ENCODE data around the gene CACNB4. TPM values are rescaled to one million over a fixed set of nuclear protein-coding genes. Genes with fewer than 3 reads are reported as not detected.

CACNB4 gene
- total and polyA plus RNA-seq, 10 donors: 0.14 to 5.1 (median 1.6) TPM

- TF ChIP-seq CTCF (IDR thresholded peaks at IDR 0.05 in 8 of 11, conservative IDR thresholded peaks at IDR 0.05 in 3 of 11): no peak
- WGBS, 5 donors: 61 to 82% (median 71%) methylated on average over 3 of the region's 3 CpGs
- H3K4me3 ChIP-seq: no peak overlapping the region
- peaks cover 0 to 12% (median 9%) of the 10 kb centered on the region in 8 donors for H3K9me3 ChIP-seq
- intact Hi-C loops (cut with DNase I; ENCODE audit: low total_unique reads): no loop called here
- peaks cover 0 to 5% (median 0%) of the 10 kb centered on the region in 6 donors for H3K4me1 ChIP-seq
- H3K36me3 ChIP-seq: no peaks in the 10 kb centered on the region
- H3K27ac ChIP-seq: no peak overlapping the region
- DNase-seq: no peak
- H3K27me3 ChIP-seq (replicated peaks in 1 of 7): no peaks in the 10 kb centered on the region
Observed at GRCh38 chr2:152063325-152063924, 35.4 kb downstream of the CACNB4 start.

GRCh38 chr2:152062125-152063091, 36.4 kb downstream of the CACNB4 start:
- Histone ChIP-seq H3K27ac (no peak overlapping the region), H3K9me3 (peaks cover 0 to 14% (median 12%) of the 10 kb centered on the region in 8 donors), H3K4me1 (peaks cover 0 to 5% (median 0%) of the 10 kb centered on the region in 6 donors), H3K36me3 (no peaks in the 10 kb centered on the region), H3K4me3 (no peak overlapping the region), H3K27me3 (replicated peaks in 1 of 7) (no peaks in the 10 kb centered on the region)
- WGBS, 5 donors: 34 to 71% (median 53%) methylated on average over 7 of the region's 7 CpGs
- TF ChIP-seq POLR2AphosphoS5 (IDR thresholded peaks at IDR 0.05): no peak
- intact Hi-C loops (cut with DNase I; ENCODE audit: low total_unique reads): no loop called here
- DNase-seq: no peak

GRCh38 chr2:152061383-152061782, 37.5 kb downstream of the CACNB4 start:
- WGBS, 5 donors: 82 to 96% (median 85%) methylated on average over 1 of the region's 1 CpG
- H3K9me3 ChIP-seq: peaks cover 0 to 14% (median 12%) of the 10 kb centered on the region in 8 donors
- no peak overlapping the region for H3K27ac ChIP-seq
- no peaks in the 10 kb centered on the region for H3K36me3 ChIP-seq
- H3K27me3 ChIP-seq (replicated peaks in 1 of 7): no peaks in the 10 kb centered on the region
- H3K4me1 ChIP-seq: peaks cover 0 to 5% (median 0%) of the 10 kb centered on the region in 6 donors
- no peak for TF ChIP-seq CTCF (IDR thresholded peaks at IDR 0.05 in 8 of 11, conservative IDR thresholded peaks at IDR 0.05 in 3 of 11)
- no peak for TF ChIP-seq POLR2AphosphoS5 (IDR thresholded peaks at IDR 0.05)
- no peak for TF ChIP-seq POLR2A (IDR thresholded peaks at IDR 0.05)
- no peak overlapping the region for H3K4me3 ChIP-seq
- intact Hi-C loops (cut with DNase I; ENCODE audit: low total_unique reads): no loop called here
- no peak for DNase-seq

GRCh38 chr2:152058655-152059054, 40.2 kb downstream of the CACNB4 start:
- H3K36me3 ChIP-seq: no peaks in the 10 kb centered on the region
- no peak overlapping the region for H3K27ac ChIP-seq
- peaks cover 0 to 5% (median 0%) of the 10 kb centered on the region in 6 donors for H3K4me1 ChIP-seq
- intact Hi-C loops (cut with DNase I; ENCODE audit: low total_unique reads): no loop called here
- no peaks in the 10 kb centered on the region for H3K27me3 ChIP-seq (replicated peaks in 1 of 7)
- 52 to 94% (median 88%) methylated on average over 1 of the region's 1 CpG for WGBS, 5 donors
- peaks cover 0 to 14% (median 12%) of the 10 kb centered on the region in 8 donors for H3K9me3 ChIP-seq
- TF ChIP-seq POLR2AphosphoS5 (IDR thresholded peaks at IDR 0.05) (no peak), CTCF (IDR thresholded peaks at IDR 0.05 in 8 of 11, conservative IDR thresholded peaks at IDR 0.05 in 3 of 11) (no peak), POLR2A (IDR thresholded peaks at IDR 0.05) (no peak)
- no peak for DNase-seq
- H3K4me3 ChIP-seq: no peak overlapping the region
